ENCODE results near the gene HDAC8.

- no peak for TF ChIP-seq CTCF (IDR thresholded peaks at IDR 0.05)
- TF ChIP-seq POLR2AphosphoS5 (IDR thresholded peaks at IDR 0.05), result no peak
- TF ChIP-seq POLR2A (IDR thresholded peaks at IDR 0.05), result no peak
These were observed 179.5 kb downstream of the HDAC8 start for GRCh38 chrX:72392816-72393800.

All from suprapubic skin (tissue), 4 donors.